GM23338 (cell line): Measurements from ENCODE around the gene TSPOAP1.

Experiments
- CREB1 ChIP-seq: fragments of 250-450 bp; sonication (Bioruptor Pico); IDR thresholded peaks from 2 replicates; pipeline ENCODE4 v1.5.0; 2020; ENCODE audit warnings: low read depth, mild to moderate bottlenecking, moderate library complexity
- EZH2 ChIP-seq: fragments of 200-600 bp; sonication (generic); IDR thresholded peaks from one replicate; pipeline ENCODE4 v1.8.0; 2017; ENCODE audit warnings: antibody characterized with exemption, mild to moderate bottlenecking, low read depth; ENCODE audit not compliant: unreplicated experiment
- EZH2phosphoT487 ChIP-seq: fragments of 200-600 bp; sonication (generic); IDR thresholded peaks from one replicate; pipeline ENCODE4 v1.8.1; 2018; ENCODE audit warnings: antibody characterized with exemption; ENCODE audit not compliant: unreplicated experiment
- JUNB ChIP-seq: IDR thresholded peaks from one replicate; pipeline ENCODE4 v1.6.1; 2016; ENCODE audit warnings: antibody characterized with exemption; ENCODE audit not compliant: unreplicated experiment
- POLR2AphosphoS5 ChIP-seq: IDR thresholded peaks from 2 replicates; pipeline ENCODE4 v1.6.1; 2016; ENCODE audit warnings: antibody characterized with exemption, low read depth
- STAT1 ChIP-seq: IDR thresholded peaks from one replicate; pipeline ENCODE4 v1.6.1; 2016; ENCODE audit warnings: antibody characterized with exemption; ENCODE audit not compliant: unreplicated experiment
- ZNF114 ChIP-seq: fragments of 250-450 bp; sonication (Bioruptor Pico); IDR thresholded peaks from 2 replicates; pipeline ENCODE4 v1.5.0; 2020; ENCODE audit warnings: mild to moderate bottlenecking, moderate library complexity
- ZNF331 ChIP-seq: fragments of 250-450 bp; sonication (Bioruptor Pico); IDR thresholded peaks from 2 replicates; pipeline ENCODE4 v1.5.0; 2020; ENCODE audit warnings: low read depth, mild to moderate bottlenecking, moderate library complexity
- TF ChIP-seq, protein P1 (sequence below), 2 experiments: fragments of 200-600 bp in 1 of 2; sonication (generic) in 1 of 2; conservative IDR thresholded peaks; 2 replicates each; pipeline versions ENCODE4 v1.5.1 to v1.6.1; 2016 to 2017; ENCODE audit warnings: antibody characterized with exemption in 2 of 2, low read depth in 2 of 2, mild to moderate bottlenecking in 2 of 2, moderate library complexity in 1 of 2
- TF ChIP-seq, protein P2 (sequence below): IDR thresholded peaks from one replicate; pipeline ENCODE4 v1.6.1; 2018; ENCODE audit warnings: antibody characterized with exemption; ENCODE audit not compliant: unreplicated experiment
- TF ChIP-seq, protein P3 (sequence below): IDR thresholded peaks from 2 replicates; pipeline ENCODE4 v1.6.1; 2016; ENCODE audit warnings: antibody characterized with exemption

DNA sequence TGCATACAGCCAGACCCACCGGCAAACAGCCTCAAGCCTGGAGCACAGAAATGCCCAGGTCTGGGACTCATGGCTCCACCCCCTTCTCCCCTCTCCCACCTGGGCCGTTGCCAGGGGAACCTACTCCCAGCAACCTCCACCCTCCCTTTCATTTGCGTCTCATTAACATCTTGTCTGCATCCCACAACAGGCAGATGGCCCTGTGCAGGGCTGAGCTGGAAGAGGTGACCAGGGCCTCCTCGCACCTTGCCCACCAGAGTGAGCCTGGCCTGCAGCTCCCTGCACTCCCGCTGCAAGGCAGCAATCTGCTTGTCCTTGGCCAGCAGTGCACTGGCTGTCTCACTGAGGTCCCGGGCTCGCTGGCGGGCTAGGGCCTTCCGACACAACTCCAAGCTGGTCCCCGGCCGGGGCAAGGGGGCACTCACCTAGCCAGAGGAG is 3.3 kb downstream of the TSPOAP1 start:
- TF ChIP-seq, protein P1, sequence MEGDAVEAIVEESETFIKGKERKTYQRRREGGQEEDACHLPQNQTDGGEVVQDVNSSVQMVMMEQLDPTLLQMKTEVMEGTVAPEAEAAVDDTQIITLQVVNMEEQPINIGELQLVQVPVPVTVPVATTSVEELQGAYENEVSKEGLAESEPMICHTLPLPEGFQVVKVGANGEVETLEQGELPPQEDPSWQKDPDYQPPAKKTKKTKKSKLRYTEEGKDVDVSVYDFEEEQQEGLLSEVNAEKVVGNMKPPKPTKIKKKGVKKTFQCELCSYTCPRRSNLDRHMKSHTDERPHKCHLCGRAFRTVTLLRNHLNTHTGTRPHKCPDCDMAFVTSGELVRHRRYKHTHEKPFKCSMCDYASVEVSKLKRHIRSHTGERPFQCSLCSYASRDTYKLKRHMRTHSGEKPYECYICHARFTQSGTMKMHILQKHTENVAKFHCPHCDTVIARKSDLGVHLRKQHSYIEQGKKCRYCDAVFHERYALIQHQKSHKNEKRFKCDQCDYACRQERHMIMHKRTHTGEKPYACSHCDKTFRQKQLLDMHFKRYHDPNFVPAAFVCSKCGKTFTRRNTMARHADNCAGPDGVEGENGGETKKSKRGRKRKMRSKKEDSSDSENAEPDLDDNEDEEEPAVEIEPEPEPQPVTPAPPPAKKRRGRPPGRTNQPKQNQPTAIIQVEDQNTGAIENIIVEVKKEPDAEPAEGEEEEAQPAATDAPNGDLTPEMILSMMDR (conservative IDR thresholded peaks at IDR 0.05; ENCODE audit: low read depth in 2 of 2), result no peak
- TF ChIP-seq ZNF331, result no peak
- TF ChIP-seq EZH2phosphoT487, result no peak
- TF ChIP-seq EZH2, result no peak
- TF ChIP-seq CREB1 (CRISPR knock-in tag), result no peak
- TF ChIP-seq, protein P2, sequence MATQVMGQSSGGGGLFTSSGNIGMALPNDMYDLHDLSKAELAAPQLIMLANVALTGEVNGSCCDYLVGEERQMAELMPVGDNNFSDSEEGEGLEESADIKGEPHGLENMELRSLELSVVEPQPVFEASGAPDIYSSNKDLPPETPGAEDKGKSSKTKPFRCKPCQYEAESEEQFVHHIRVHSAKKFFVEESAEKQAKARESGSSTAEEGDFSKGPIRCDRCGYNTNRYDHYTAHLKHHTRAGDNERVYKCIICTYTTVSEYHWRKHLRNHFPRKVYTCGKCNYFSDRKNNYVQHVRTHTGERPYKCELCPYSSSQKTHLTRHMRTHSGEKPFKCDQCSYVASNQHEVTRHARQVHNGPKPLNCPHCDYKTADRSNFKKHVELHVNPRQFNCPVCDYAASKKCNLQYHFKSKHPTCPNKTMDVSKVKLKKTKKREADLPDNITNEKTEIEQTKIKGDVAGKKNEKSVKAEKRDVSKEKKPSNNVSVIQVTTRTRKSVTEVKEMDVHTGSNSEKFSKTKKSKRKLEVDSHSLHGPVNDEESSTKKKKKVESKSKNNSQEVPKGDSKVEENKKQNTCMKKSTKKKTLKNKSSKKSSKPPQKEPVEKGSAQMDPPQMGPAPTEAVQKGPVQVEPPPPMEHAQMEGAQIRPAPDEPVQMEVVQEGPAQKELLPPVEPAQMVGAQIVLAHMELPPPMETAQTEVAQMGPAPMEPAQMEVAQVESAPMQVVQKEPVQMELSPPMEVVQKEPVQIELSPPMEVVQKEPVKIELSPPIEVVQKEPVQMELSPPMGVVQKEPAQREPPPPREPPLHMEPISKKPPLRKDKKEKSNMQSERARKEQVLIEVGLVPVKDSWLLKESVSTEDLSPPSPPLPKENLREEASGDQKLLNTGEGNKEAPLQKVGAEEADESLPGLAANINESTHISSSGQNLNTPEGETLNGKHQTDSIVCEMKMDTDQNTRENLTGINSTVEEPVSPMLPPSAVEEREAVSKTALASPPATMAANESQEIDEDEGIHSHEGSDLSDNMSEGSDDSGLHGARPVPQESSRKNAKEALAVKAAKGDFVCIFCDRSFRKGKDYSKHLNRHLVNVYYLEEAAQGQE, result no peak
- no peak for TF ChIP-seq POLR2AphosphoS5
- TF ChIP-seq JUNB, result no peak
- TF ChIP-seq, protein P3, sequence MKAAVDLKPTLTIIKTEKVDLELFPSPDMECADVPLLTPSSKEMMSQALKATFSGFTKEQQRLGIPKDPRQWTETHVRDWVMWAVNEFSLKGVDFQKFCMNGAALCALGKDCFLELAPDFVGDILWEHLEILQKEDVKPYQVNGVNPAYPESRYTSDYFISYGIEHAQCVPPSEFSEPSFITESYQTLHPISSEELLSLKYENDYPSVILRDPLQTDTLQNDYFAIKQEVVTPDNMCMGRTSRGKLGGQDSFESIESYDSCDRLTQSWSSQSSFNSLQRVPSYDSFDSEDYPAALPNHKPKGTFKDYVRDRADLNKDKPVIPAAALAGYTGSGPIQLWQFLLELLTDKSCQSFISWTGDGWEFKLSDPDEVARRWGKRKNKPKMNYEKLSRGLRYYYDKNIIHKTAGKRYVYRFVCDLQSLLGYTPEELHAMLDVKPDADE, result no peak
- no peak for TF ChIP-seq ZNF114 (CRISPR knock-in tag)
- no peak for TF ChIP-seq STAT1
